Right forelimb (tissue), 1 donor: ENCODE data around the gene NDRG4.
A peak's percentile ranks its signal among the peaks of the same experiment; 100 is the strongest.

ENCODE experiments used
- DNase-seq: peaks from one replicate; pipeline ENCODE4 v3.0.0-alpha.2; 2018

Gene NDRG4

DNA sequence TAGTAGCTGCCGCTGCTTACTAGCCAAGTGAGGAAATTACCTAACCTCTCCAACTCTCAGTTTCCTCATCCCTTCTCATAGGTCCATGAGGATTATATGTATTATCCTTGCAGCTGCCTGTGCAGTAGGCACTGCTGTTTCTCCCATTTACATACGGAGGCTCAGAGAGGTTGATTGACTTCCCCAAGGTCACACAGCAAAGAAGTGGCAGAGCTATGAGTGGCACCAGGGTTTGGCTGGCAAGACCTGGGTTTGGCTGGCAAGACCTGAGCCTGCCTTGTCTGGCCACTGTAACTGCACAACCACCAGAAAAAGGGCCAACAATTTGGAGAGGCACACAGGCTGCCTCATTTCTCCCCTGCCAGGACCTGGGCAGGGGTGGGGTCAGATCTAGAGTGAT is 2.5 kb upstream of the NDRG4 start:
- peak; percentile 22 for DNase-seq

DNA sequence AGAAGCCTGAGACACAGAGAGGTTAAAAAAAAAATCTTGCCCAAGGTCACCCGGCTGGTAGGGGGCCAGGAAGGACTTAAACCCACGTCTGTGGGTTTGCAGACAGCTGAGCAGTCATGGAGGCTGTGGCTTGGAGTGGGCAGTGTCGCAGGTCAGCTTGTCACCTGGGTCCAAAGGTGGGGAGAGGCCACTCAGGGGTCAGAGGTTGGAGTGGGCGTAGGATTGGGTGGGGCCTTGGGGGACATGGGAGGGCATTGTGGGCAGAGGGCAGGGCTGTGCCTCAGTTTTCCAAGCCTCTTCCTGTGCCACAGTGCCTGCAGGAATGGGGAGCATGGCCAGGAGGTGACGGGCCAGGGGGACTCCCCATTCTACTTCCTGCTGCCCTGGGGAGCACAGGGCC is 2.0 kb upstream of the NDRG4 start:
- peak; percentile 25 for DNase-seq

DNA sequence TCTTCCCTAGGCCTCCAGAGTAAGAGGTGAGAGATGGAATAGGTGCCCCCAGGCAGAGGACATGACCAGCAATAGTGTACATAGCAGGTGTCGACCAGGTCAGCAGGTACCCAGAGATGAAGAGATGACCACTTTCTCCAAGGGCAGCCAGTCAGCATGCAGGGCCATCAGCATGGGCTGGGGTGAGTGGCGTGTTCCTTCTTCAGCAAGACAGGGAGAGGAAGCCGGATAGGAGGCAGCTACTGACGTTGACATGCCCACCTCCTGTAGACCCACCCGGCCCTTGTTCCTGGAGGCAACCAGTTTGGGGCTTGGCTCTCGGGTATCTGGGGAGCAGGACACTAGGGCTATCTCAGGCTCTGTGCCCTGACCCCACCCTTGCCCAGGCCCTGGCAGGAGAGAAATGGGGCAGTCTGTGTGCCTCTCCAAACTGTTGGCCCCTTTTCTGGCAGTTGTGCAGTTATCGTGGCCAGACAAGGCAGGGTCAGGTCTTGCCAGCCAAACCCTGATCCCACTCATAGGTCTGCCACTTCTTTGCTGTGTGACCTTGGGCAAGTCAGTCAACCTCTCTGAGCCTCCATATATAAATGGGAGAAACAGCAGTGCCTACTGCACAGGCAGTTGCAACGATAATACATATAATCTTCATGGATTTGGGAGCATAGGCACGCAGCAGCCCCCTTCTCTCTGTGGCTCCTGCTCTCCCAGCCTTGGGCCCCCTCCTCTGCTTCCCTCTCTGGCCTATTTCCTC is 1.4 kb upstream of the NDRG4 start:
- peak; percentile 42 for DNase-seq

DNA sequence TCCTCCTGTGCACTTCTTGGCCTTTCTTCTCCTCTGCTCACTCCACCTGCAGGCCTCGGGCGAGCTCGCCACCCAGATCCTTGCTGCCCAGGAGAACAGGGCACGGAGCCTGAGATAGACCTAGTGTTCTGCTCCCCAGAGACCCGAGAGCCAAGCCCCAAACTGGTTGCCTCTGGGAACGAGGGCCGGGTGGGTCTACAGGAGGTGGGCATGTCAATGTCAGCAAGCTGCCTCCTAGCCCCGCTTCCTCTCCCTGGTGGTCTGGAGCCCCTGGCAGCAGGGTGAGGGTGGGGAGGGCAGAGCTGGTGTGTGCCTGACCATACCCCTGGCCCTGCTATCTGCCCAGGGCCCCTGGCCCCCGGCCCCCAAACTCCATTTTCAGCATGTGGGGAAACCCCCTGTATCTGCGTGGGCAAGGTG is 841 bp upstream of the NDRG4 start:
- peak; percentile 23 for DNase-seq

DNA sequence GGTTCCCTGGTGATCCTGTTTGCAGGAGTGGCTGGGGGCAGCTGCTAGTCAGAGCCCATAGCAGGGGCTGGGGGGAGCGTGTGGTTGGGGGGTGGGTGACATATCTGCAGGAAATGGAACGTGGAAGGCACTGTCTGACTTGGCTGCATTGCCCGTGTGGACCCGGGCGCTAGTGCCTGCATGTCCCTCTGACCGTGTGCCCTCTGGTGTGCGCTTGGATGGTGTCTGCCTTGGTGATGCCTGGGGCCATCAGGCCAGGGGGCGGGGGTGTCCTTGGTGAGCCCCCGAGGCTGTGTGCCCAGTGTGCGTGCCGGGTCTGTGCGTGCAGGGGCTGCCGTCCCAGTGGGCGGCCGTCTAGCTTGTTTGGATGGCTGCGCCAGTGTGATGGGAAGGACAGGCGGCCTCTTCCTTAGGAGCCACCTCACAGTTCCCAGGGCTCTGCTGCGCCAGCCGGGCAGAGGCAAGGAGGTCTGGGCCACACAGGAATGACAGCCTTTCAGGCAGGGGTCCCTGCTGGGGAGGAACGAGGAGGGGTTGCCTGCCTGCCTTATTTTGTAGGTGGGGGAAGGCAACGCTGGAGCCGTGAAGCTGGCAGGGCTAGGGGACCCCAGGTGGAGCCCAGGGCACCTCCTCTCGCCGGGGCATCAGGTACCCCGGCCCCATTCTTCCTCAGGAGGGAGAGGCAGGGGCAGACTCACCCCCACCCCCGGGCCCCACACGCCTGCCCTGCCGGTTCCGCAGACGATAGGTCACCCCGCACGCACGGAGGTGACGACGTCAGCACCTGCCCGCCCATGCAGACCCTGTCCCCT is 693 bp downstream of the NDRG4 start:
- DNase-seq, result peak; percentile 40

DNA sequence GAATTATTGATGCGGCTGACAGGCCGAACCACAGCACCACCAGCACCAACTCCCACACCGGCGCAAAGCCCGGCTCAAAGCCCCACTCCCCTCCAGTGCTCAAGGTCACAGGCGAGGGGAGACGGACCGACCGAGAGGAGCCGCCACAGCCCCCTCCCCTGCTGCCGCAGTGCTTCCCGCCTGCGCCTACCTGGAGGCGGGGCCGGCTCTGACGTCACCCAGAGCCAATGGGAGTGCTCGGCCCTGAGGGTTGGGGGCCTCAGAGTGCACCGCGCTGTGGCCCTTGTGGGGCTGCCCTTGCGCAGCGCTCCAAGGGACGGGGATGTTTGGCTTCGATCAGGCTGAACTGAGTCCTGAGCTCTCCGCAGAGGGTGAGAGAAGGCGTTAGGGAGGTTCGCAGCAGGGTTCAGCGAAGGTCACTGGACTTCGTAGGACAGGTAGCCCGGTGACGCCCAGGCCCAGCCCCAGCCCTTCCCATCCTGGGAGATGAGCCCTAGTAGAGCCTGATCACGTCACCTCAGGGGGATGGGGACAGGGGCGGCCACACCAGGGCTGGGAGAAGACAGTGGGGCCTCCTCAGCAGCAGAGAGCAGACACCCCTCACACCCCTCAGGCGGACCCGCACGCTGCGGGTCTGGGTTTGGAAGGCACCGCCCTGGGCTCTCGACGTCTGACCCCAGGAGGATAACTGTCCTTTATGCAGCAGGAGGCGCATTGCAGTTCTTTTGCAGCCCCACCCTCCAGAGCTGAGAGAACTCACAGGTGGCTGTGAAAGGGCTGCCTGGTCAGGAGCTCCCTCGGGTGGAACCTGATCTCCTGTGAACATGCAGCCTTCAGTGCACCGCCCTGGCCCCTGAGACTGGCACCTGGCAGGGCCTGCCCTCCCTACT is 1.5 kb downstream of the NDRG4 start:
- peak; percentile 69 for DNase-seq

DNA sequence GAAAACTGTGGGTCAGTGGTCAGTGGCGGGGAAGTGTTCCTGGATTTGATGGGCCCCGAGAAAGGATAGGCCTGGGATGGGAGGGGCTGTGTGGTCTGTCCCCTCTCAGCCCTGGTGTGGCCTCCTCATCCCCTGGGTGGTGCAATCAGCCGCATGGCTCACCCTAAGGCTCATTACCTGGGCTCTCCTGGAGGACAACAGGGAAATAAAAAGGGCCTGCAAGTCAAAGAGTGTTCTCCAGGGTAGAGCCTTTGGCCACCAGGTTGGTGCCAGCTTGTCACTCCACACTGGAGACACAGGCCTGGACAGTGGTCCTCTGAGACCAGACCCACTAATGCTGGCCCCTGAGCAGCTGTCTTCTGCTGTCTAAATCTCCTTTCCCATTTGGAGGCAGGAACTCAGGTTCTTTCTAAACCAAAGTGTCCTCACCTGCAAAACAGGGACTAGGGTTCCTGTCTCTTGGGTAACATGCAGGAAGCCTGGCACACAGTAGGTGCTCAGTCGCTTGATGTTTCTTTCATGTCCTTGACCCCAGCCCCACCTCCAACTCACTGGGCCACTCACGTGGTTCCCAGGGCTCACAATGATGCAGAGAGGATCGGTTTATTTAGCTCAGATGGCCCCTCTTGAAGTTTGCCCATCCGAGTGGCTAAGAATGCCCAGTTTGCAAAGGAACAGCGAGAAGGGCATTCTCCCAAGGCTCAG is 2.4 kb downstream of the NDRG4 start:
- no peak for DNase-seq

- no peak for DNase-seq
These were observed 3.4 kb downstream of the NDRG4 start for GRCh38 chr16:58503166-58503862.

DNA sequence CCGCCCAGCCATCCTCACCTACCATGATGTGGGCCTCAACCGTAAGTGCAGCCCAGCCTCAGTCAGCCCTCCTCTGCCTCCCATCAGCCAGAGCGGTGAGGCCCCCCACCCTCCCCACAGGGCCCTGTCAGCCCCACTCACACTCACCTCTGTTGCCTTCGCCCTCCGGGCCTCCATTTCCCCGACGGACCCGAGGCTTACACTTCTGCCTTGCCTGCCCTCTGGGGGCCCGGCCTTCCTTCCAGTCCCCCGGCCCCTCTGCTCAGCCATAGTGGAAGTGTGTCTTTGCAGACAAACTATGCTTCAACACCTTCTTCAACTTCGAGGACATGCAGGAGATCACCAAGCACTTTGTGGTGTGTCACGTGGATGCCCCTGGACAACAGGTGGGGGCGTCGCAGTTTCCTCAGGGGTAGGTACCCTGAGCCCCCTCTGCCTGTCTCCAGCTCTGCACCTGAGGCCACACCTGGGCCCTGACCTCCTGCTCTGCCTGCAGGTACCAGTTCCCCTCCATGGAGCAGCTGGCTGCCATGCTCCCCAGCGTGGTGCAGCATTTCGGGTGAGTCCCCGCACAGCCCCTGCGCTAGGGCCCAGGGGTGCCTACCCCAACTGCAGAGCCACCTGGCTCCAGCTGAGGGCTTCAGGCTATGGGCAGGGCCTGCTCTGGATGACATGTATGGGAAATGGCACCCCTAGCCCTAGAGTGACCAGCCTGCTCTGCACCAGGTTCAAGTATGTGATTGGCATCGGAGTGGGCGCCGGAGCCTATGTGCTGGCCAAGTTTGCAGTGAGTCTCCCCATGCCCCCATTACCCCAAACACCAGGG is 4.1 kb downstream of the NDRG4 start:
- peak; percentile 13 for DNase-seq

DNA sequence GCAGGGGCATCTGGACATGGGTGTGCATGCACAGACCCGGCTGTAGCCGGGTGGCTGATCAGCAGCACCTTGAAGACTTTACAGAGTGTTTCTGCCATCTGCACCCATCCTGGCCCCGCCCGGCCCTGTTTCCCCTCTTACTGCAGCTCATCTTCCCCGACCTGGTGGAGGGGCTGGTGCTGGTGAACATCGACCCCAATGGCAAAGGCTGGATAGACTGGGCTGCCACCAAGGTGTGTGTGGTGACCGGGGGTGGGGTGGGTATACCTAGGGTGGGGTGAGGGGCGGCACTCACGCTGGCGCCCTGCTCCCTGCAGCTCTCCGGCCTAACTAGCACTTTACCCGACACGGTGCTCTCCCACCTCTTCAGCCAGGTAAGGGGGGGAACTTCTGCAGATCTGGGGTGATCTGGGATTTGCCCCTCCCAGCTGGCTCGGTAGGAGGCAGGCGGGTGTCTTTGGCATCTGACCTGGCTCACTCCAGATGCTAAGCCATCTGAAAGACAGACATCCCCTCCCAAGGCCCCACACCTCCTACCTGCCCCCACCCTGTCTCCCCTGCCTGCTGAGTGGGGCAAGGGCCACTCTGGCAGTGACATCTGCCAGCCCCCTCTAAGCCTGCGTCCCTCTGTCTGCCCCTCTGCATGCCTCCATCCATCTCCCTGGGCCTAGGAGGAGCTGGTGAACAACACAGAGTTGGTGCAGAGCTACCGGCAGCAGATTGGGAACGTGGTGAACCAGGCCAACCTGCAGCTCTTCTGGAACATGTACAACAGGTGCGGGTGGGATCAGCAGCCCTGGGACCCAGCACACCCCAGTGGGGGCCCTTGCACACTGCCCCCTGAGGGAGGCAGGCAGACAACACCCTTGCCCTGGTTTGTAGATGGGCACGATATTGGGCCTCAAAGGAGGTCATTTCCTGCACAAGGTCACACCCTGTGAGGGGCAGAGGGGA is 6.6 kb downstream of the NDRG4 start:
- DNase-seq, result no peak

GRCh38 chr16:58507195-58507962 is 7.4 kb downstream of the NDRG4 start:
- DNase-seq, result peak; percentile 38

DNA sequence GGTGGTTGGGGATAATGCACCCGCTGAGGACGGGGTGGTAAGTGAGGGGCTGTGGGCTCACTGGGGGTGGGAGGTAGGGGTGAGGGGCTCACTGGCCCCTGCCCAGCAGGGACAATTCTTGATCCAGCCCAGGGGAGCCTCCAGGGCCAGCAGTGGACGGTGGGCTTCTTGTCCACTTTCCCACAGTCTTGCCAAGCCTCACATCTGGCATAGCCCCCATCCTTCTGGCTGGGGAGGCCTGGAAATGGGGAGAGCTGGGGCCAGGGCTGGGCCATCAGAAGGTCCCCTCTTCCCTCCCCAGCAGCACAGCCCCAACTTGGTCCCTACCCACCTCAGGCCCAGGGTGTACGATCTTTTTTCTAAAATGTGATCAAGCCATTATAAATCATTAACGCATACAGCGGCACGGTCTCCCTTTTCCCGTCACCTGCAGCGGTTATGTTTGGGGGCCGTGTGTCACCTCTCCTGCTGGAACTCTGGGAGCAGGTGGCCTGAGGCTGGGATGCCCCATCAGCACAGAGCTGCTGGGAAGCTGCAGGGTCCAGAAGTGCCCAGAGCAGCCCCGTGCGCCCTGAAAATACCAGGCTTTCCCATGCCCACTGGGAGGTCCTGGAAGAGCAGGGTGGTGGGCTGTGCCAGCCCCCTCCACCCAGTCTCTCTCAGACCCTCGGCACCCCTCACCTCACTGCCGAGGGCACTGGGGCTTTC is 8.2 kb downstream of the NDRG4 start:
- peak; percentile 1 for DNase-seq

DNA sequence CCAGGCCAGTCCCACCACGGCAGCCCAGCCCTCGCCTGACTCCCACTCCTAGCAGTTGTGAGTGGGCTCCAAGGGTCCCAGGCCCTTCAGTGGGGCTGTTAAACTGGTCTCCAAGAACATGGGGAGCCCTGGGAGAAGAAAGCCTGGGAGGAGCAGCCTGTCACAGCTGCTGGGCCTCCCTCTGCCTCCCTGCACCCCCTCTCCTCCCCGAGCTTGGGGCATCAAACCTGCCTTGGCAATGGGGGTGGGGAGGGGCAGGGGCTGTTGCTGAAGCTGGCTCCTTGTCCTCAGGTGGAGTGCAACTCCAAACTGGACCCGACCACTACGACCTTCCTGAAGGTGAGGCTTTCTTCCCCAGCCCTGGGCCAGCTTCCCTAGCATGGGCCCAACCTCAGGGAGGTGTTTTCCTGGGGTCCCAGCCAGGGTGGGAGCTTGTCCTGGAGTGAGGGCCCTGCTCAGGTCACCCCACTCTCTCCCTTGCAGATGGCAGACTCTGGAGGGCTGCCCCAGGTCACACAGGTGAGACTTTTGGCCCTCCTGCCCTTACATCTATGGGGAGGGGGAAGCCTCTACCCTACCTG is 8.8 kb downstream of the NDRG4 start:
- peak; percentile 32 for DNase-seq

GRCh38 chr16:58509256-58510096 is 9.5 kb downstream of the NDRG4 start:
- DNase-seq, result peak; percentile 26

DNA sequence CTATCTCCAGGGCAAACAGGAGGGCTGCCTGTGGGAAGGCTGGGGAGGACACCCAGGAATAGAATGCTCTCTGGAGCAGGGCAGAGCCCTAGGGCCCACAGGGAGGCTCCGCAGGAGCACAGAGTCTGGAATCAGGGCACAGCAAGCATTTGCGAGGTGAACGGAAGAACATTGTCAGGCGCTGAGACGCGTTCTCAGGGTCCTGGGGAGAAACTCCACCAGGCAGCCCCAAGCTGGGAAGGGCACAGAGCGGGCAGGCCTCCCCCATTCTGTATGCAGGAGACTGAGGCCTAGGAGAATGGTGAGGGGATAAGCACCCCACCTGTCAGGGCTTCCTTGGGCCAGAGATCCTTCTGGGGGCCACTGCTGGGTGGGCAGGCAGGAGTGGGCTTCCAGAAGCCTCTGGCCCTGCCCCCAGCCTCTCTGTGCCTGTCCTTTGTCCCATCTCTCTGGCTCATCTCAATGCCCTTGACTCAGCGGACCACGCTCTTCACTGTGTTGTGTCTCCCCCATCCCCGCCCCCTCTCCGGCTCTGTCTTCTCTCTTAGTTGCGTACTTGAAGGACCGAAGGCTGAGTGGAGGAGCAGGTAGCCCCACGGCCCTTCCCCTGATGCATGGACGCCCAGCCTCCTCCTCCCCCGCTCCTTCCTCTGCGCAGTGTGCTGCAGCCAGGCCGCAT is 10.3 kb downstream of the NDRG4 start:
- DNase-seq, result no peak
